ENCODE data around the gene TNXB. TPM values are rescaled to one million over a fixed set of nuclear protein-coding genes. Genes with fewer than 3 reads are reported as not detected.

The TNXB gene
- total and polyA plus RNA-seq, 9 of the 15 experiments (the other 6 are each of a cell fraction or from before 2014, with no cell fraction given), result 0.14 to 28.1 (median 12.4) TPM

- peak in 1 of 2 experiments; percentile 83; a peak in 2 of 4 replicates for TF ChIP-seq HDAC1 (IDR thresholded peaks at IDR 0.05)
- TF ChIP-seq TFE3 (CRISPR knock-in tag; IDR thresholded peaks at IDR 0.05), result no peak
- TF ChIP-seq NR3C1 (CRISPR knock-in tag; IDR thresholded peaks at IDR 0.05), result no peak
- no peak for TF ChIP-seq FOXJ2 (tag; IDR thresholded peaks at IDR 0.05)
- TF ChIP-seq HDGF (IDR thresholded peaks at IDR 0.05), result no peak
- no peak for TF ChIP-seq ZSCAN29 (IDR thresholded peaks at IDR 0.05)
- TF ChIP-seq NUFIP1 (IDR thresholded peaks at IDR 0.05; ENCODE audit: partially characterized antibody), result no peak
- peak; percentile 86 for TF ChIP-seq NKRF (IDR thresholded peaks at IDR 0.05; ENCODE audit: borderline replicate concordance)
- TF ChIP-seq FOXA3 (CRISPR knock-in tag; conservative IDR thresholded peaks at IDR 0.05 in 1 of 2, IDR thresholded peaks at IDR 0.05 in 1 of 2), result no peak
- no peak for TF ChIP-seq ZNF3 (CRISPR knock-in tag; IDR thresholded peaks at IDR 0.05)
- peak; percentile 81 for TF ChIP-seq EP400 (IDR thresholded peaks at IDR 0.05)
- TF ChIP-seq SMAD2 (IDR thresholded peaks at IDR 0.05; ENCODE audit: low read depth, low read length), result no peak
- no peak for TF ChIP-seq ZNF282 (CRISPR knock-in tag; IDR thresholded peaks at IDR 0.05)
- TF ChIP-seq RAD51 (IDR thresholded peaks at IDR 0.05; ENCODE audit: borderline replicate concordance, low read depth), result peak; percentile 93
- TF ChIP-seq RBM15 (IDR thresholded peaks at IDR 0.05; ENCODE audit: insufficient read depth, low read length), result no peak
- TF ChIP-seq ETV1 (tag; conservative IDR thresholded peaks at IDR 0.05; ENCODE audit: low read depth), result no peak
- TF ChIP-seq NFRKB (IDR thresholded peaks at IDR 0.05; ENCODE audit: low read depth), result peak; percentile 97
- no peak for TF ChIP-seq BRF1 (IDR thresholded peaks at IDR 0.05; ENCODE audit: borderline replicate concordance, extremely low read depth, insufficient read length)
- TF ChIP-seq CSDE1 (IDR thresholded peaks at IDR 0.05), result no peak
- no peak for TF ChIP-seq CCNT2 (IDR thresholded peaks at IDR 0.05; ENCODE audit: borderline replicate concordance, extremely low read depth, insufficient read length, low read depth, low read length)
- TF ChIP-seq MEF2A (IDR thresholded peaks at IDR 0.05; ENCODE audit: control insufficient read depth, low read depth, low read length), result no peak
- TF ChIP-seq HOMEZ (CRISPR knock-in tag; IDR thresholded peaks at IDR 0.05), result no peak
- no peak for TF ChIP-seq EWSR1 (IDR thresholded peaks at IDR 0.05; ENCODE audit: borderline replicate concordance, low read depth, partially characterized antibody)
- TF ChIP-seq PRPF4 (IDR thresholded peaks at IDR 0.05; ENCODE audit: insufficient read depth, low read depth, low read length, poor library complexity, severe bottlenecking), result no peak
Measured at GRCh38 chr6:32127717-32128592, 18.8 kb upstream of the TNXB start, which contains the start of gene ATF6B (continued).

Data from K562 (cell line).